GM19328 (cell line): ENCODE data around the gene TRABD.
"Not testable (repeated sequence)": the region's sequence is repeated elsewhere in the genome, so short reads cannot be mapped to it uniquely, and the experiment has no call there.

ENCODE experiments used
- ATAC-seq: cut with Tn5 transposase; IDR thresholded peaks from one replicate; pipeline ENCODE4 v1.9.1; 2021; ENCODE audit warnings: mild to moderate bottlenecking, moderate library complexity; ENCODE audit not compliant: unreplicated experiment

TRABD gene

GRCh38 chr22:50151571-50152537 lies 33.9 kb upstream of the TRABD start:
- no peak for ATAC-seq

- no peak for ATAC-seq
Observed at GRCh38 chr22:50153056-50153755, 32.5 kb upstream of the TRABD start.

DNA sequence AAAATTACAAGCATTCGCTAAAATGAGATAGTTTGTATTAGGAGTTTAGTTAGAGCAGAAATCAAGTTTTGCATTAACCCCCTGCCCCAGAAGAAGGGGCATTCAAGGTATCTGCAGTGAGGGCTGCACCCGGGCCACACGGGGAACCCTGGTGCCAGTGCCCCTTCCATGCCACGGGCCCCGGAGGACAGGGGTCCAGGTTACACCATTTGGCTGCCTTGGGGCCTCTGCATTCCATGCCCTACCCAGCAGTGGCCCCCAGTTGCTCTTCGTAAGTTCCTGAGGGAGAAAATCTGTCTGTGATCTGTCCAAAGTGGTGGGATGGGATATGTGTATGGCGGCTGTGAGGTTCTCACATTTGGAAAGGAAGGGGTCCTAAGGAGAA lies 32.0 kb upstream of the TRABD start:
- ATAC-seq: no peak

GRCh38 chr22:50157709-50158375 lies 27.9 kb upstream of the TRABD start:
- ATAC-seq: no peak

- ATAC-seq: no peak
Observed at GRCh38 chr22:50160947-50161346, 24.8 kb upstream of the TRABD start.

DNA sequence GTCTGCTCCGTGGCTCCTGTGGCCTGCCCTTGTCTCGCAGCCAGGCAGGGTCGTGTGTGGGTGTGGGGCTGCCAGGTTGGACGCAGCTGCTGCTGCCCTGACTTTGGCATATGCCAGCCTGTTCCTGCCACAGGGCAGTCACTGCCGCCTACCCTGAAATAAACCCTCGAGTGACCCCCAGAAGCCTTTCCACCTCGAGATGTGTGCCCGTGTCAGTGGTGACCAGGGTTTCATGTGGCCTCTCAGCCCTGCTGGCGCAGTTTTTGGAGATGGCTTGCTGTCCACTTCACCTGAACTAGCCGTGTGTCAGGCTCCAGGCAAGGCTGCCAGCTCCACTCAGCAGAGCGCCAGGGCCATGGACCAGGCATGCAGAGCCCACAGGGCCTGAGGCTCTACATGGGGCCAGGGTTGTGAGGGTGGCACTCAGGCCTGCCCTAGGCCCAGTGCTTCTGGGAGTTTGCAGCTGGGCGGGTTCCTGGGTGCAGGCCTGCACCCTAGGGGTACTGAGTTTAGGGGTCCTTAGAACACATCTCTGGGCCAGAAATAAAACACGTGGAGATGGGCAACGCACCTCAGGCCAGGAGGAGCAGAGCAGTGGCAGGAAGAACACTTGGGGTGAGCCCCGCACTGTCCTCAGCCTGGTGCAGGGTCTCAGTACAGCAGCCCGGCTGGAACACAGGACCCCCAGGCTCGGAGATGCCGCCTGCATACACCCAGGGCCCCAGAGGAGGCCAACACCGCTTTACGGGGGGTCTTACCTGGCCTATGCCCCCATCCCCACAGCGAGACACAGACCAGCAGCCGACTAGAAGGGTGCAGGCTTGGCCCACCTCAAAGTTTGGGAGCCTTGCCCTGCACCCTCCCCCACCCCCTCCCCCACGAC lies 24.0 kb upstream of the TRABD start:
- no peak for ATAC-seq

DNA sequence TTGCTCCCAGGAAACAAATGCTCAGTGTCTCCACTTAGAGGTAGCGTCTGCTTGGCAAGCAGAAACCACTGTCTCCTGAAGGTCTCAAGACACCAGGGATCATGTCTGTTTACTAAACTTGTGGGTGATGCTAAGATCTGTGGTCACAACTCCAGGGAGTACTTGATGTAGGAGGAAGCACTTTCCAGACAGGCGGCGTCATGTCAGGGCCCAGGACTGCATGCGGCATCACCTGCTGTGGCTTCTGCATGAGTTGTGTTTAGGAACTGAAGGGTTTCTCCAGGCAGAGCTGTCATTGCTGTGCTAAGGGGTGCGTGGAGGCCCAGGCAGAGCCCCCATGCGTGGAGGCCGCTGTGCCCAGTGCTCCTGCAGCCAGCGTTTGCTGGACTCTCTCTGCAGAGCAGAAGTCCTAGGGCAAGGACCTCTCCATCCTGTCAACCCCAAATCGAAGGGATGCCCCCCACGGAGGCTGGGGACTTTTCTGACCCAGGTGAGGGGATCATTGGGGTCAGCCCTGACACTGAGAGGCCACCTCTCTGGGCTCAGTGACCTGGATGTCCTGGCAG lies 23.2 kb upstream of the TRABD start:
- no peak for ATAC-seq

DNA sequence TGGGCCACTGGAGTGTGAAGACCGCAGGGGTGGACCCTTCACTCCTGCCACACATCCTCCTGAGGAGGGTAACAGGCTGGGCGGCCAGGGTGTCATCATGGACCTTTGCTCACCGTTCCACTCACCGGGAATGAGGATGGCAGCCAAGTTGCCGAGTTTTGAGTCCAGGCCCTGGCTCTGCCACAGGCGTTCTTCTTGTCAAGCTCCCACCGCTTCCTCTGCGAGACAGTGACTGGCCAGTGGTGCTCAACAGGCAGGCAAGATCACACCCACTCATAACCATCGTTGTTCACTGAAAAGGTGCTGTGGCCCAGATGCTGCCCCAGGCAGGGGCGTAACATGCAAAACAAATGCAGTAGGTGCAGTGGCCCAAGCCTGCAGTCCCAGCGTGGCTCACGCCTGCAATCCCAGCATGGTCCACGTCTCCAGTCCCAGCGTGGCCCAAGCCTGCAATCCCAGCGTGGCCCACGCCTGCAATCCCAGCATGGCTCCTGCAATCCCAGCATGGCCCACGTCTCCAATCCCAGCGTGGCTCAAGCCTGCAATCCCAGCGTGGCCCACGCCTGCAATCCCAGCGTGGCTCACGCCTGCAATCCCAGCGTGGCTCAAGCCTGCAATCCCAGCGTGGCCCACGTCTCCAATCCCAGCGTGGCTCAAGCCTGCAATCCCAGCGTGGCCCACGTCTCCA lies 20.1 kb upstream of the TRABD start:
- ATAC-seq: no peak

GRCh38 chr22:50167689-50168489 lies 17.8 kb upstream of the TRABD start:
- ATAC-seq: no peak

GRCh38 chr22:50168490-50169180 lies 17.1 kb upstream of the TRABD start:
- ATAC-seq: not testable (repeated sequence)

DNA sequence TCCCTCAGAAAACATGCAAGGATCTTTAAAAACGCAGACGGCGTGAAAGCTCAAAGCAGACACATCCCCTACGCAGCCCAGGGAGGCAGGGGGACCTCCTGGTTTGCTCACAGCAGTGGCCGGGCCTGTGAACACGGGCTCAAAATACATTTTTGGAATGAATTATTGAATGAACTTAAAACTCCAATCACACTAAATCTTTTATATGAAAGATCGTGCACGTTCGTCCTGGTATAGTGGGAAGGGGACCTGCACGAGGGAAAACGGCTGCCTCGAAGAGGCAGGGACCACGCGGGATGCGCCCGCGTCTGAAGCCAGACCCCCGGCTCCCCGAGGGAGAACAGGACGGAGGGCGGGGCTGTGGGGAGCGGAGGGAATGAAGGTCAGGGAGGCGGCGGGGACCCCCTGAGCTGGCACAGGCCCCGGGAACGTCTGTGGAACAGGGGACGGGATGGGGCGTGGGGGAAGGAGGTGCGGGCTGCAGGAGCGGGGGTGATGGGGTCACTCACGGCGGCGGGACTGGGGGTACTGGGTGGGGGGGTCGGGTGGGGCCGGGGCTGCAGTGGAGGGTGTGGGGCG lies 16.4 kb upstream of the TRABD start:
- ATAC-seq: no peak

GRCh38 chr22:50169774-50170341 lies 15.9 kb upstream of the TRABD start:
- no peak for ATAC-seq

DNA sequence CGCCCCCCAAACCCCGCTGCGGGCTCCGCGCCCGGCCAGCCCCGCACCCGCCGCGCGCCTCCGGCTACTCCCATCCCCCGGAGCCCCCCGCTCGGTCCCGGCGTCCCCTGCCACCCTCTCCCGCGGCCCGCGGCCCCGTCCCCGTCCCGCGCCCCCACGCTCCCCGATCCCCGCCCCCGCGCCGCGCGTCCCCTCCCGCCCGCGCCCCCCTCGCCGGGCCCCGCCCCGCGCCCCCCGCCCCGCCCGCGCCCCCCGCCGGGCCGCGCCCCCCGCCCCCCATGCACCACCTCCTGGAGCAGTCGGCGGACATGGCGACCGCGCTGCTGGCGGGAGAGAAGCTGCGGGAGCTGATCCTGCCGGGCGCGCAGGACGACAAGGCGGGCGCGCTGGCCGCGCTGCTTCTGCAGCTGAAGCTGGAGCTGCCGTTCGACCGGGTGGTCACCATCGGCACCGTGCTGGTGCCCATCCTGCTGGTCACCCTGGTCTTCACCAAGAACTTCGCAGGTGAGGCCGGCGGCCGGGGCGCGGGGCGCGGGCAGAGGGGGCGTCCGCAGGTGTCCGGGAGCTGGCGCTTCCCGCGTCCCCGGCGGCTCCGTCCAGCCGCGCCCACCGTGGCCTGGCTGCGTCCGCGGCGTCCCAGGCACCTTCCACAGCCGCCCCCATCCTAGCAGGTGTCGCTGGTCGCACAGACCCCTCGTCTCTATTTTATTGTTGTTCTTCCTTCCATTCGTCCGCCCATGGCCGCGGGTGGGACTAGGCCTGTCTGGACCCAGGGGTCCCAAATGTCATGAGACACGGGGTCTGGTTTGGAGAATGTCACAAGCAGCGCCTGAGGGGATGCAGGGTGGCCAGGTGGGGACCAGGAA lies 15.0 kb upstream of the TRABD start, which contains the start of gene PANX2:
TSS of gene PANX2 (plus strand) at position 279 of the 866 bp plus-strand sequence. CDS start at position 279, 0 bp downstream.
- ATAC-seq: no peak

- no peak for ATAC-seq
Observed at GRCh38 chr22:50171319-50171964, 14.3 kb upstream of the TRABD start.

GRCh38 chr22:50171965-50172421 lies 13.7 kb upstream of the TRABD start:
- ATAC-seq: no peak
